Activated CD4-positive, alpha-beta T cell treated with anti-CD3 and anti-CD28 coated beads for 36 hours (primary cell): Measurements from ENCODE around the gene MYCT1. TPM values are rescaled to one million over a fixed set of nuclear protein-coding genes. Genes with fewer than 3 reads are reported as not detected.

Source experiments
- ATAC-seq: fragments of 200-7000 bp; cut with Tn5 transposase; one replicate; pipeline ENCODE4 v1.10.0; 2021; ENCODE audit warnings: mild to moderate bottlenecking, moderate library complexity
- CTCF ChIA-PET: fragments of 350-600 bp; sonication (Branson Sonifier 250); formaldehyde crosslinking; loops from one replicate; lab custom pipeline; 2021; ENCODE audit warnings: antibody characterized with exemption; lab: Charles Lee
- POLR2A ChIA-PET: fragments of 350-600 bp; sonication (Branson Sonifier 250); formaldehyde crosslinking; loops from one replicate; lab custom pipeline; 2021; ENCODE audit warnings: antibody characterized with exemption, inconsistent platforms; lab: Charles Lee
- DNase-seq: peaks from one replicate; pipeline ENCODE4 v3.0.0-alpha.2; 2020
- H3K27ac Mint-ChIP-seq: one replicate; pipeline ENCODE4 v1.8.0; 2021; ENCODE audit warnings: mixed read lengths
- H3K27me3 Mint-ChIP-seq: one replicate; pipeline ENCODE4 v1.8.0; 2021; ENCODE audit warnings: mixed read lengths
- H3K36me3 Mint-ChIP-seq: one replicate; pipeline ENCODE4 v1.8.0; 2021; ENCODE audit warnings: low read depth, mixed read lengths
- H3K4me1 Mint-ChIP-seq: one replicate; pipeline ENCODE4 v1.8.0; 2021; ENCODE audit warnings: mixed read lengths
- H3K4me3 Mint-ChIP-seq: one replicate; pipeline ENCODE4 v1.8.0; 2021; ENCODE audit warnings: mild to moderate bottlenecking, moderate library complexity, mixed read lengths
- H3K9me3 Mint-ChIP-seq: one replicate; pipeline ENCODE4 v1.8.0; 2021; ENCODE audit warnings: low read depth, mixed read lengths
- intact Hi-C, 2 experiments: fragments of 100-400 bp; cut with DNase I in 1 of 2; cut with micrococcal nuclease in 1 of 2; formaldehyde crosslinking; loops; one replicate each; pipeline versions ENCODE4 v1.14.2 to v1.15.1; 2022 to 2024; cut with DNase I, micrococcal nuclease
- total RNA-seq, 2 experiments: library from RNA; stranded (reverse); gene quantifications; one replicate each; pipeline ENCODE4 v1.2.3, GENCODE V29; 2021

MYCT1 gene
- total RNA-seq, 2 experiments from 2014 or later, result not detected

- intact Hi-C loops, result no loop called here
- POLR2A ChIA-PET, result no interaction called here
Observed at GRCh38 chr6:152771061-152771687, 73.5 kb downstream of the MYCT1 start.

More at GRCh38 chr6:152771061-152771687, 73.5 kb downstream of the MYCT1 start:
- Mint-ChIP-seq H3K36me3 (no peaks in the 10 kb centered on the region), H3K4me1 (no peaks in the 10 kb centered on the region), H3K9me3 (no peaks in the 10 kb centered on the region), H3K4me3 (no peak overlapping the region), H3K27me3 (peaks cover 2% of the 10 kb centered on the region), H3K27ac (no peak overlapping the region)
- DNase-seq, result no peak
- CTCF ChIA-PET, result no interaction called here
- no peak for ATAC-seq

Other genes starting within 250 kb of the MYCT1 start
- 10 to 100 TPM; 20.8 to 21.9 TPM for gene SYNE1, start 60.5 kb upstream of the MYCT1 start, total RNA-seq
- not detected for gene VIP, start 52.9 kb downstream of the MYCT1 start, total RNA-seq